GM18505 (cell line): ENCODE measurements around the gene ZDHHC17.

ENCODE experiments used
- ATAC-seq: cut with Tn5 transposase; IDR thresholded peaks from one replicate; pipeline ENCODE4 v1.9.1; 2021; ENCODE audit not compliant: unreplicated experiment
- POLR2A ChIP-seq: IDR thresholded peaks from 4 replicates; pipeline ENCODE4 v1.6.1; 2011; ENCODE audit warnings: borderline replicate concordance; ENCODE audit not compliant: insufficient read depth, insufficient read length; ENCODE audit errors: extremely low read depth

Gene ZDHHC17

DNA sequence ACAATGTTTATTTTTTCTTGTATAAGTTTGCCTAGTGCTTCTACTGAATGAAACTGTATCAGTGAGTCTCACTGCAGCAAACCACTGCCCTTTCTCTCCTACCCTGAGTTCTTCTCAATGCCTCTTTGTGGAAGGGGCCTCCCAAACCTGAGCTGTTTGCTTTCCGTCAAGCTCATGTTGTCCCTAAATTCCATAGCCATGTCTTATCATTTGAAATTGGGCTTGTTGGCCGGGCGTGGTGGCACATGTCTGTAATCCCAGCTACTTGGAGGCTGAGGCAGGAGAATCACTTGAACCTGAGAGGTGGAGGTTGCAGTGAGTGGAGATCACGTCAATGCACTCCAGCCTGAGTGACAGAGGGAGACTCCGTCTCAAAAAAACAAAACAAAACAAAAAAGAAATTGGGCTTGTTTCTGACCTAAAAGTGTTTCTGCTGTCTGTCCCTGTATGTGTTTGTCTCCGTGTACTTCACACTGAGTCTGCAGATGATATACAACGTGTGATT is 116.7 kb downstream of the ZDHHC17 start:
- ATAC-seq: no peak
- no peak for TF ChIP-seq POLR2A

DNA sequence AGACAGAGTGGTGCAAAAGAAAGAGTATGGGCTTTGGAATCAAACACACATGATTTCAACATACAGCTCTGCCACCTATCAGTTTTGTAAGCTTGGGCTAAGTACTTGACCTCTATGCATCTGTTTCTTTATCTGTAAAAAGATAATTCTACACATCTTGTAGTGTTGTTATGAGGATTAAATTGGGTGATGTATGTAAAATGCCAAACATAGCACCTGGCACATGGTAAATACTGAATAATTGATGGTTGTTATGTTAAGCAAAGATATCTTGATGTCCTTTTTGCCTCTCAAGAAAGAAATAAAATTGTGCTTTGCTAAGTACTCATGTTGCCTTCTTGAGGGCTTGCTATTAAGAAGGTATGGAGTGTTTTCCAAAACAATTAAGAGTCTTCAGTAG is 117.2 kb downstream of the ZDHHC17 start:
- no peak for TF ChIP-seq POLR2A
- no peak for ATAC-seq

DNA sequence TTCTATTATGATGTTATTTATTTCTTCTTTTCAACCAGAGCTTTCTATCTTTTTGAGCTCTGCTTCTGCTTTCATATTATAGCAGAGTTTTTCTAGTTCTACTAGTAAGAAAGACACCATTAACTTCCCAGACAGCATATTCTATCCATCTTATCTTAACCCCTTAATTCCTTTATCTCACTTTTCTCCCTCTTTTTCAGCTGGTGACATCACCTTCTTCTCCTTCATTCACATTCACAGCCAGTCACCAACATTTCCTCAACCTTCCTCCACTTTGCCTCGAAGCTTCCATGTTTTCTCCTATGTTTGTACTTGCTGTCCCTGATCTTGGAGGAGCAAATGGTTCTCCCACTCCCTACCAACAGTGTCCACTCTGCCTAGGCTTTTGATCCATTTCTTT is 118.5 kb downstream of the ZDHHC17 start:
- no peak for TF ChIP-seq POLR2A
- no peak for ATAC-seq

DNA sequence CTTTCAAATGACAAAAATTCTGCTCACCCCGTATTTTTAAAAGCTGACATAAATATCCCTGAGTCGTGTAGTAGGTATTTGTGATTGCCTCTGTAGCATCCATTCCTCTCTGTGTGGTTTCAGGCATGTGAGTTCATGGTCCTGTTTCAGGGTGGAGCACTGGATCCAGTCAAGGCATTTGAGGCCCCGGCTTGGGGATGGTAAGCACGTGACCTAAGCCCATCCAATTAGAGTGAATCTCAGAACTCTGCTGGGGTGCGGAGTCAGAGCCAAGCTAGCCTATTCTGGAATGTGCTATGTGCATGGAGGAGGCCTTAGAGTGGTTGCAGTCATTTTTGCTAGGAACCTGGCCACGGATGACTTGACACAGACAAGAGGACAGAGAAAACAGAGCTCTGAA is 119.2 kb downstream of the ZDHHC17 start:
- TF ChIP-seq POLR2A: no peak
- no peak for ATAC-seq

DNA sequence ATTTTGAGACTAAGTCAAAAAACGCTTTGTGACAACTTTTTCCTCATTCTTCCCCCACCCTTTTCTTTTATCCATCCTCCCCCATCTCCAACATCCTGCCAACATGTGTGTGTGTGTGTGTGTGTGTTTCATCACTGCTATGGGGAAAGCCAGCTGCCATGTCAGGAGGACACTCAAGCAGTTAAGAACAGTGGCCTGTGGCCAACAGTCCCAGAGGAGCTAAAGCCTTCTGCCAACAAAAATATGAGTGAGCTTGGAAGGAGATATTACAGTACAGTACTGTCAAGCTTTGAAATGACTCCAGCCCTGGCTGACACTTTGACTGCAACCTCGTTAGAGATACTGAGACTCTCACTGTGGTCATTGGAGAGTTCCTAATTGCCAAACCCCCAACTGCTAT is 119.9 kb downstream of the ZDHHC17 start:
- ATAC-seq: no peak
- no peak for TF ChIP-seq POLR2A

DNA sequence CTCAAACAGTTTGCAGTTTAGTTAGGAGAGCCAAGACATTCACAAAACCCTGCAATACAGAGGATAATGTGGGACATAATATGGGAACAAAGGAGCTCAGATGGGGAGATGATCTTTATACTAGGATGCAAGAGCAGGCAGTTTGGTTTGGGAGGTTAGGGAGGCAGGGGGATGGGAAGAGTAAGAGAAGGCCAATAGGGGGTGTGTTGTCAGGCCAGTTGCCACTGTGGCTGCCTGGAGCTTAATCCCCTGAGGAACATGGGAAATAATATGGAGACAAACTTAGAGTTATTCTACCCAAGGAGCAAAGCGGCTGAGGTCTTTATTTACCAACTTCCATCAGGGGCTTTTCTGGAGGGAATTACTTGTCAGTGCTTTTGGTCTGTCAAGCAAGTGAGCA is 124.9 kb downstream of the ZDHHC17 start:
- no peak for ATAC-seq
- TF ChIP-seq POLR2A: no peak

DNA sequence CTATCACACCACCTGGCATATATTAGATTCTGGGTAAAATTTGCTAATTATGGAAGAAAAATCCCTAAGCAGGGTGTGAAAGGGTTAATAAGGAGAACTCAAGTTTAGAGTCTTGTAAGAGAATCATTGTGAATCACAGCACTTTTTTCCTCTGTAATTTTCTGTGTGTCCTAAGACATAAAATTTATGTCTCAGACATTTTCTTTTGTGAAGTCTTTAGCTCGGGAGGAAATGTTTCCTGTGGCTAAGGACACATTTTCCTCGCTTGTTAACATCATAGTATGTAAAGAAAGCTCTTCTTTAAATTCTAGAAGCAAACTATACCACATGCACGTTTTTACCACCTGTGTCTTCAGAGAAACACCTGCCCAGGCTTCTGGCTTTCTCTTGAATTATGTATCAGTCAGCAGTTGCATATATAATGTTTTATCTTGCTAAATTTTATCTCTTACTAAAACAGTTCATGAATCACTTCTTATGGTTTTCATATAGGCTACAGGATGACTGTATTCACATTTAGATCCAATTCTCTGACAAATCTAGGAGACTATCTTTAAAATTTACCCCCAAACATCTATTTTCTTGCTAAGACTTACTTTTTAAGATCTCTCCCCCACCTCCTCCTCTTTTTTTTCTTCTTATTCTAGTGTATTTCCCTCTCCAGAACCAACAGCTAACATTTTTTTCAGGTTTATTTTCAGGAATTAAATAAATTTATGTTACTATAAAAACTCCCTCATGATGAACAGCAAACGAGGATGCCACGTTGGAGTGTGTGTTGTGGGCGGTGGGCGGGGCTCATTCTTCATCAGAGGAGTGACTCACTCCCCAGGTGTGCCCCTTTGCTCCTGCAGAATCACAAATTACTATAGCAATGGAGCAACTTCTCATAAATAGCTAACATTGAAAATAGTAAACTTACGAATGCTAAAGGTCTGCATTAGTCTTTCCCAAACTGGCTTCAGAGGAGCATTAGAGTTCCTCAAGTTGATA is 126.5 kb downstream of the ZDHHC17 start:
- no peak for ATAC-seq

DNA sequence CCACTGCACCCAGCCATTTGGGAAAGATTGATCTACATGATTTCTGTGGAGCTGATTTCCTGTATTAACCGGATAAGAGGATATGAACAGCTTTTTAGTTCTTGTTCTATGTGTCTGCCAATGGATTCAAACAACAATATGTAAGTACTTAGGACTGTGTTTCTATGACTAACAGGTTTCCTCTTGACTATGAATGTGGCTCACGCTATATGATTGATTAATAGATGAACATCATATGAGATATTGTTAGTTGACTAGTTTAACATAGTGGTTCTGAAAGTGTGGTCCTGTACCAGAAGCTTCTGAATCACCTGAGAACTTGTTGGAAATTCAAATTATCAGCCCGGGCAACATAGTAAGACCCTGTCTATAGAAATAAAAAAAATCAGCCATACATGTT is 127.7 kb downstream of the ZDHHC17 start:
- TF ChIP-seq POLR2A: no peak
- no peak for ATAC-seq

More for the DNA sequence above, 126.5 kb downstream of the ZDHHC17 start:
- TF ChIP-seq POLR2A: no peak

DNA sequence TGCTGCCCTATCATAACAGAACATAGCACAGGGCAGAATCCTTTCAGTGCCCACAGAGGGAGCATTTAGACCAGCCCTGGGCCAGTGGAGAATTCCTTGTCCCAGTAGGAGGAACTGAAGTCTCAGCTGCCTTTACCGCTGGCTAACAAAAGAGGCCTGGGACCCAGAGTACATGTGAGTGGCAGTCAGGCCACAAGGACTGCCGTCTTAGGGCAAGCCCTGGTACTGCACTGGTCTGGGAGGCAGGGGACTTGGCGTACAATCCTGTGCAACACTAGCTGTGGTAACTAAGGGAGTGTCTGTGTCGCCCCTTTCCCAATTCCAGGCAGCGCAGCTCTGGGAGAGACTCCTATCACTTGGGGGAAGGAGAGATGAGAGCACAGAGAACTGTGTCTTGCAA is 131.9 kb downstream of the ZDHHC17 start:
- no peak for TF ChIP-seq POLR2A
- ATAC-seq: no peak

DNA sequence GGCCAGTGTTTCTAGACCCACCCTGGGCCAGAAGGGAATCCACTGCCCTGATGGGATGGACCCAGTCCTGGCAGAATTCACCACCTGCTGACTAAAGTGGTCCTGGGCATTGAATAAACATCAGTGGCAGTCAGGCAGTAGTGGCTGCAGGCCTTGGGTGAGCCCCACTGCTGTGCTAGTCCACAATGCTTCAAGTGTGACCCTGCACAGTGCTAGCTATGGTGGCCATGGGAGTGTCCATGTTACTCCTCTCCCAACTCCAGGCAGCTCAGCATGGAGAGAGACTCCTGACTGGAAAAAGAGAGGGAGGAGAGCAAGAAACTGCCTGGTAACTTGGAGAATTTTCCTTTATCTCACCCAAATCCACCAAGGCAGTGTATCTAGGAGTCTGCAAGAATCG is 132.4 kb downstream of the ZDHHC17 start:
- ATAC-seq: no peak

DNA sequence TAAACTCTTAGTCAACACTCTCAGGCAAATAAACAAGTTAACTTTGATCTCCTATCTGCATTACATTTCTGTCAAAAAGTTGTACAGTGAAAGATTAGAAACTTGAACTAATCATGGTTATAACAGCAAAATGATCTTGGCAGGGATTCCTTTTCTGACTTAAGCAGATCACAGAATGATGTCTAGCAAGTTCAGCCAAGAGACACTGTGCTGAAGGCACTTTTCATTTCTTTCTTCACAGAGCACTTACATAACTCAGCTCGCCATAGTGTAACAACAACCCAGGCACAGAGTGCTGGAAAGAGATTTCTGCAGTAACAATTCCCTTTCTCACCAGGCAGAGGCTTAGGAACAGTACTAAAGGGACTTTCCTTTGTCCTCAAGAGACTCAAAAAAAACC is 134.5 kb downstream of the ZDHHC17 start:
- TF ChIP-seq POLR2A: no peak
- no peak for ATAC-seq

More for the DNA sequence above, 132.4 kb downstream of the ZDHHC17 start:
- TF ChIP-seq POLR2A: no peak

DNA sequence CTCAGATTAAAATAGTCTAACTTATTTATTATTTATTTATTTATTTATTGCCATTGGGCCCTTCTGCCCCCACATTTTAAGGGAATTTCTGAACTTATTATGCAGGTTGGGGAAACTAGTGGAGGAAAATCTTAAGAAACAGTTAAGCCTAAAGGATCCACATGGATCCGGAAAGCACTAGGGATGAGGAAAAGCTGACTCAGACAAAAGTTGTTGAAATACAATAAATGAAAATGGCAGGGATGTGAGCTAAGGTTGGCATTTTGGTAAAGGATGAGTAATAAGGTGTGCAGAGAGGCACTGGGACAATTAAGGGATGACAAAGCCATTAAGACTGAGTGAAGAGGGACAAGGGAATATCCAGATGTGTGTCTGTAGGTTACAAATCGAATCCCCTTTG is 135.6 kb downstream of the ZDHHC17 start:
- no peak for ATAC-seq
- no peak for TF ChIP-seq POLR2A

DNA sequence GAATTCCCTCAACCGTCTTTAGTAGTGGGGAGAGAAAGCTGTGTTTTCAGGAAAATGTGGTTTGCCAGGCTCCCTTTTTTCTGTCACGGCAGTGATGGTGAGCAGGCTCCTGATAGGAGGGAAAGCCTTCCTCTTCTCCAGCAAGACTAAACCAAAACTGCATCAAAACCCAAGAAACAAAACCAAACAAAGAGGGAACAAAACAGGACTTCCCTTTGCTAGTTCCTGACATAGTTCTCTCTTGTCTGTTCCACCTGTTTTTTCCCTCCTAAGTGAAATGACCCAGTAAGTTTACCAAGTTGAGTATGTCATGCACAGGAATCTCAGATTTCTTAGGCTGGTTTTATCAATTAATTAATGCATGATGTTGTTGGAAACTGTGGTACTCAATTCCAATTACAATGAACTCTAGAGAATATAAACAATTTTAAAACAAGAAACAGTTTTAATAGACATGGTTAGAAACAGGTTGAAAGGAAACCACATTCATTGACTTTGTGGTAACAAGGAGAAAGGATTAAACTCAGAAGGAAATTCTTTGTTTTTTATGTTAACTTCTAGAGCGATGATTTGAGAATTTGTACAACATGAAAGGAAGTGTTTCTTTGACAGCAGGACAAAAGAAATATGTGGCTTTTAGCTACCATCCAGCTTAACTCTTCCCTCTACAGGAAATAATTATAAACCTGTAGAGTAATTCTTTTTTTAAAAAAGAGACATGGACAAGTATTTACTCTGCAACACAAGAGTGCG is 137.9 kb downstream of the ZDHHC17 start:
- TF ChIP-seq POLR2A: no peak
- ATAC-seq: no peak
